ENCODE measurements around the gene WDR82.

The WDR82 gene

GRCh38 chr3:52308308-52308707 is 29.9 kb upstream of the WDR82 start:
- no peak for DNase-seq (ENCODE audit: low read depth)

- no peak for DNase-seq (ENCODE audit: low read depth)
Measured at GRCh38 chr3:52306978-52307377, 28.5 kb upstream of the WDR82 start.

- DNase-seq (ENCODE audit: low read depth): no peak
Measured at GRCh38 chr3:52305926-52306325, 27.5 kb upstream of the WDR82 start.

GRCh38 chr3:52303811-52304210 is 25.4 kb upstream of the WDR82 start:
- no peak for DNase-seq (ENCODE audit: low read depth)

GRCh38 chr3:52302426-52303145 is 24.1 kb upstream of the WDR82 start:
- DNase-seq (ENCODE audit: low read depth): no peak

- DNase-seq (ENCODE audit: low read depth): no peak
Measured at GRCh38 chr3:52299879-52300611, 21.6 kb upstream of the WDR82 start.

- no peak for DNase-seq (ENCODE audit: low read depth)
Measured at GRCh38 chr3:52299247-52299878, 20.9 kb upstream of the WDR82 start.

GRCh38 chr3:52298149-52299098 is 20.0 kb upstream of the WDR82 start:
- DNase-seq (ENCODE audit: low read depth): no peak

- no peak for DNase-seq (ENCODE audit: low read depth)
Measured at GRCh38 chr3:52297242-52298148, 19.0 kb upstream of the WDR82 start.

- no peak for DNase-seq (ENCODE audit: low read depth)
Measured at GRCh38 chr3:52295671-52296208, 17.3 kb upstream of the WDR82 start.

GRCh38 chr3:52294320-52295150 is 16.1 kb upstream of the WDR82 start:
- DNase-seq (ENCODE audit: low read depth): no peak

GRCh38 chr3:52293491-52294319 is 15.3 kb upstream of the WDR82 start:
- DNase-seq (ENCODE audit: low read depth): no peak

GRCh38 chr3:52292247-52293065 is 14.0 kb upstream of the WDR82 start:
- no peak for DNase-seq (ENCODE audit: low read depth)

GRCh38 chr3:52291508-52292181 is 13.2 kb upstream of the WDR82 start:
- no peak for DNase-seq (ENCODE audit: low read depth)

GRCh38 chr3:52290596-52291507 is 12.4 kb upstream of the WDR82 start:
- DNase-seq (ENCODE audit: low read depth): no peak
